GM21786 (cell line): ENCODE data around the gene GPATCH2.
A peak's percentile ranks its signal among the peaks of the same experiment; 100 is the strongest.
"Not testable (repeated sequence)": the region's sequence is repeated elsewhere in the genome, so short reads cannot be mapped to it uniquely, and the experiment has no call there.

Experiments
- ATAC-seq: cut with Tn5 transposase; IDR thresholded peaks from one replicate; pipeline ENCODE4 v1.9.1; 2021; ENCODE audit not compliant: unreplicated experiment

Gene GPATCH2

GRCh38 chr1:217453816-217454215 lies 177.1 kb downstream of the GPATCH2 start:
- ATAC-seq, result no peak

- no peak for ATAC-seq
Observed at GRCh38 chr1:217449370-217449769, 181.5 kb downstream of the GPATCH2 start.

- ATAC-seq, result no peak
Observed at GRCh38 chr1:217443845-217444244, 187.0 kb downstream of the GPATCH2 start.

- ATAC-seq, result no peak
Observed at GRCh38 chr1:217437376-217437775, 193.5 kb downstream of the GPATCH2 start.

GRCh38 chr1:217435204-217435603 lies 195.7 kb downstream of the GPATCH2 start:
- ATAC-seq, result no peak

DNA sequence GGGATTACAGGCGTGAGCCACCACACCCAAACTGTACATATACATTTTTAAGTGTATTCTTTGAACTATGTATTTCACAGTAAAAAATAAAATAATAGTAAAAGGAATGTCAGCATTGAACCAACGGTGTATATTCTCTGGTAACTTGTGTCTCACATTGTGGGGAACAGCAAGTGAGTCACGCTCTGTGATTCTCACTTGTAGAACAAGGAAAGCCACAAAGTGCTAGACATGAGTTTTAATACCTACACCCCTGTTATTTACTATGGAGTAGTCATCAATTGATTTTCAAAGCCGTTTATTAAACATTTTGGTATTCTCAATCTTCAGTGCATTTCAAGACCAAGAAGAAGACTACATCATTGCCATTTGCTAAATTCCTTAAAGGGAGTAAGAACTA lies 197.2 kb downstream of the GPATCH2 start:
- no peak for ATAC-seq

GRCh38 chr1:217432339-217432738 lies 198.6 kb downstream of the GPATCH2 start:
- ATAC-seq, result no peak

GRCh38 chr1:217431395-217431794 lies 199.5 kb downstream of the GPATCH2 start:
- ATAC-seq, result no peak

GRCh38 chr1:217425422-217425821 lies 205.5 kb downstream of the GPATCH2 start:
- ATAC-seq, result no peak

DNA sequence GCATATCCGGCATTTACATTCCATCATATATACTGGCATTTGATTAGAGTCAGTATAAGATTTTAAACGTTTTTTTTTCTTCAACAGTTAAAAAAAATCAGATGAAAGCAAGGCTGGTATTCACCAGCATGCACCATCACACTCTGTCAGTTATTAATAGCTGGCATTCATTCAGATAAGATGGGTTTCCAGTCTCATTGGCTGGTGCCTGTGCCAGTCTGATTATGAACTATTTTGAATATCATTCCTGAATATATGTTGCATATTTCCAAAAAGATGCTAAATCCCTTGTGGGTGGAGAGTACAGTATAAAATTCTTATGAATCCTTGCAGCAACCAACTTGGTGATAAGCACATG lies 211.7 kb downstream of the GPATCH2 start:
- ATAC-seq, result no peak

DNA sequence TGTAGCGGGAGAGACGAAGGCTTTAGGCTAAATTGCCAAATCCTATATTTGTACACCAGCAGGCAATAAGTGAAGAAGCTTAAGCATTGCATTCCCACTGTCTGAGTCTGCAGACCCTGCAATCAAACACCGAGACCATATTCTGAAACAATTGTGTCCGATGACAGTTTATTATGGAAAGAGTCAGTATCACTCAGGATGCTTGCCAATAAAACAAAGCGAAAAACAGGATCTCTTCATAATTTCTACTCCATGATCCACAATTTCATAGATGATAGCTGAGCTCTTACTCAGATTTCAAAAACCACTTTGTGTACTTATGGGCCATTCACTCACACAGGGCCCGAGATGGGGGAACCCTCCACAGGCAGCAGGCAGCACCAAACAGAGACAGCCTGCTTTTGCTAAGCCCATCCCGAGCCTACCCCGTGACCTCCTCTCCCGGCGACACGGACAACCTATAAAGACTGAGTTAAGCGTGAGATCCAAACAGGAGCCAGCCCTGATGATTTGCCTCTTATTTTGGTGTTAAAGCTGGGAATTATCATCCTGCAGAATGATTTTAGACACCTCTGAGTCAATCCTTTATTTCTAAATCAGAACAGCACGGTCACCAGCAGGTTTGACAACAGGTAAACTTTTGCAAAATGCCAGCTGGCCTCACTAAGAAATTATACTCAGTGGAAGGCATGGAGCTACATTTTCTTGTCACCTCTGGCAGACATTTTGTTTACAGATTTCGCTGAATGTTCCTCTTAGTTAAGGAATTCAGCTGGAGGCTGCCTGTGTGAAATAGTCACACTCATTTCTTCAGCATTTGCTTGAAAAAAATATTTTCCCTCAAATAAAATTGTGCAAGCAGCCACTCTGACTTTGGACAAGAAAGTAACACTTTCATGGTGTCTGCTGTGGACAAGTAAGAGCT lies 212.4 kb downstream of the GPATCH2 start:
- ATAC-seq, result no peak

GRCh38 chr1:217417363-217417762 lies 213.5 kb downstream of the GPATCH2 start:
- no peak for ATAC-seq

DNA sequence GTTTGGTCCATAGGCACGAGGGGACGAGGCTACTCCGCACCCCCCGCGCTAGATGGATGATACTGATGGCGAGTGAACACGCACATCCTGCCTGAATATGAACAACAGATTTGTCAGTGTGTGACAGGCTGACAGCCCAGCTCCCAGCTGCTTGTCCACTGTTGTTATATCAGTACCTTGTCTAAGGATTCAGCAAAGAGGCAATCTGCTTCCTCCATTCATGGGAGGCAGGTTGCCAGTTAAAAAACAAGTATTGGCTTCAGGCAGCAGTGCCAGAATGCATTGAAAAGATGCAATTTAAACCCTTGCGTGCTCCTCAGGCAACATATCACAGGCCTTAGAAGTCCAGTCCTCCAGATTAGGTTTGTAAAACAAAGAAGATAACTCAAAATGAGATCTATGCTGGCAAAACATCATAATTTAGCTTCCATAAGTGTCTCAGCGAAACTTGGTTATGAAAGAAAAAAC lies 223.3 kb downstream of the GPATCH2 start:
- no peak for ATAC-seq

- ATAC-seq, result no peak
Observed at GRCh38 chr1:217403026-217403720, 227.7 kb downstream of the GPATCH2 start.

DNA sequence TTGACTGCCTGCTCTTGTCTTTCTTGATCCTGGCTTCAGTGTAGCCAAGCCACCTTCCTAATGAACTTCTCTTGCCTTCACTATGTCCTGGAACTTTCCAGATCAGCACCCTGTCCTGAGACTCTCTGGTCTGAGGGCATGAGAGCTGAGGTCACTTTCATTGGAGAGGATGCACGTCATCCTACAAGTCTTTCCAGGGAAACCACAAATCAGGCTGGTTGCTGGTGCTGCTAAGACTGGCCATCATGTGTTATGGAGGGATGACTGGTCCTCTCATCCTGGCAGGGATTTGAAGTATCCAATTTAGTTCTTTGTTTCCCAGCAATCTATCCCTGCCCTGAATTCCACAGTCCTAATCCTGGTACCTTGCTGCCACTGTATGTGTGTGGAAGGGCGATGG lies 228.6 kb downstream of the GPATCH2 start:
- no peak for ATAC-seq

GRCh38 chr1:217393896-217394295 lies 237.0 kb downstream of the GPATCH2 start:
- ATAC-seq, result no peak

DNA sequence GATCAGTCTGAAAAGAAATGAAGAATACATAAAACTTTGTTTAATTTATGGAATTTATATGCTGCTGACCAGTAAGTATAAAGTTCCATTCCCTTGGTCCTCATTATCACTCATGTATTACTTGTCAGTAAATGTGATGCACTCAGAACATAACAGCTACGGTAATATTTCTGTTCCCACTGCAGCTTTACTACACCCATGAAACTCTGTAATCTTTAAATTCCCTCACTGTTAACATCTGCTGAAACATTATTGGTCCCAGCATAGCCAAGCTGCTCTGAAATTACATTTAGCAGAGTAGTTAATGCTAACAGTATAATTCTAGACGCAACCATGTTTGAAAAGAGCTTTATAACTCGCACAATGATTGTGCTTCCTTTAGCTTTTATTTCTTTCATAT lies 238.4 kb downstream of the GPATCH2 start:
- ATAC-seq, result no peak

DNA sequence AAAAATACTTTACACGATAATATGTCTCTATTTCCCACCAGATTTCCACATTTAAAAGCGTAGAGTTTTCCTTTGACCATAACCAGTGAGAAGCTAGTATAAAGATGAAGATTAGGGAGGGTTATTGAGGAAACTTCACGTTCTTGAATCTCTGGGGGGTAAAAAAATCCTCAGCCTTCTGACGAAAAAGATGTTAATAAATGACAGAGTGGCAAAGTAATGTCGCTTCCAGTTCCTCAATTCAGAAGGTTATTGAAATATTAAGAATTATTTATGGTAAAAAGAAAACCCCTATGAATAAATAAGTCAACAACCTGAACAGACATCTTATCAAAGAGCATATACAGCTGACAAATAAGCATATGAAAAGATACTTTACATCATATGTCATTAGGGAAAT lies 241.0 kb downstream of the GPATCH2 start:
- peak; percentile 47 for ATAC-seq

GRCh38 chr1:217388522-217389065 lies 242.3 kb downstream of the GPATCH2 start:
- no peak for ATAC-seq

GRCh38 chr1:217381773-217382172 lies 249.1 kb downstream of the GPATCH2 start:
- ATAC-seq, result not testable (repeated sequence)

- not testable (repeated sequence) for ATAC-seq
Observed at GRCh38 chr1:217379804-217380203, 251.1 kb downstream of the GPATCH2 start.

DNA sequence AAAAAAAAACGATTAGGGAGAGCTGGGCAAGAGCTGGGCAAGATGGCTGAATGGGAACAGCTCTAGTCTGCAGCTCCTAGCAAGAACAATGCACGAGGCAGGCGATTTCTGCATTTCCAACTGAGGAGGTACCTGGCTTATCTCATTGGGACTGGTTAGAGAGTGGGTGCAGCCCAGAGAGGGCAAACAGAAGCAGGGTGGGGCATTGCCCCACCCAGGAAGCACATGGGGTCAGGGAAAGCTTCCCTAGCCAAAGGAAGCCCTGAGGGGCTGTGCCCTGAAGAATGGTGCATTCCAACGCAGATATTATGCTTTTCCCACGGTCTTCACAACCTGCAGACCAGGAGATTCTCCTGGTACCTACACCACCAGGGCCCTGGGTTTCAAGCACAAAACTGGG lies 251.6 kb downstream of the GPATCH2 start:
- no peak for ATAC-seq
